WI38 (cell line): Measurements from ENCODE around the gene ANXA2.

Experiments used
- H3K4me3 ChIP-seq: 2 replicates; pipeline ENCODE4 v1.5.1; 2011; ENCODE audit warnings: low read depth, mild to moderate bottlenecking, control low read depth, low read length
- TF ChIP-seq, protein P1 (sequence below): IDR thresholded peaks from 2 replicates; pipeline ENCODE4 v1.5.1; 2012; ENCODE audit warnings: low read depth, mild to moderate bottlenecking, control low read depth, low read length

Gene ANXA2

DNA sequence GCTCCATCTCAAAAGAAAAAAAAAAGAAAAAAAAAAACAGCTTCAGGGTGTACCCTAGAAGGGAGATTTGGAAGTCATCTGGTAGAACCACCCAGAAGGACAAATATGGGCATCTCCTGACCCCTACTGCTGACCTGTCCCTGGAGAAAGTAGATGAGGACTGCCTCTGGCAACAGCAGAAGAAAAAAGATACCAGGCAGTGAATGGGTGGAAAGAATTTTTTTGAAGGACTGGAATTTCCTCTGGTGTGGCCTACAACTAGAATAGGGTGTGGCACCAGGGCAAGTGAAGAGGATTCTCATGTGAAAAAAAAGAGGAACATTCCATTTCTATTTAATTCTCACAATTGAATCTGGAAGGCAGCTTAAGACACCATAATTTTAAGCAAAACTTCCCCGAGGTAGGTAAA is 3.1 kb downstream of the ANXA2 start:
- H3K4me3 ChIP-seq, result peak overlapping the region; percentile 96
- TF ChIP-seq, protein P1, sequence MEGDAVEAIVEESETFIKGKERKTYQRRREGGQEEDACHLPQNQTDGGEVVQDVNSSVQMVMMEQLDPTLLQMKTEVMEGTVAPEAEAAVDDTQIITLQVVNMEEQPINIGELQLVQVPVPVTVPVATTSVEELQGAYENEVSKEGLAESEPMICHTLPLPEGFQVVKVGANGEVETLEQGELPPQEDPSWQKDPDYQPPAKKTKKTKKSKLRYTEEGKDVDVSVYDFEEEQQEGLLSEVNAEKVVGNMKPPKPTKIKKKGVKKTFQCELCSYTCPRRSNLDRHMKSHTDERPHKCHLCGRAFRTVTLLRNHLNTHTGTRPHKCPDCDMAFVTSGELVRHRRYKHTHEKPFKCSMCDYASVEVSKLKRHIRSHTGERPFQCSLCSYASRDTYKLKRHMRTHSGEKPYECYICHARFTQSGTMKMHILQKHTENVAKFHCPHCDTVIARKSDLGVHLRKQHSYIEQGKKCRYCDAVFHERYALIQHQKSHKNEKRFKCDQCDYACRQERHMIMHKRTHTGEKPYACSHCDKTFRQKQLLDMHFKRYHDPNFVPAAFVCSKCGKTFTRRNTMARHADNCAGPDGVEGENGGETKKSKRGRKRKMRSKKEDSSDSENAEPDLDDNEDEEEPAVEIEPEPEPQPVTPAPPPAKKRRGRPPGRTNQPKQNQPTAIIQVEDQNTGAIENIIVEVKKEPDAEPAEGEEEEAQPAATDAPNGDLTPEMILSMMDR, result no peak

DNA sequence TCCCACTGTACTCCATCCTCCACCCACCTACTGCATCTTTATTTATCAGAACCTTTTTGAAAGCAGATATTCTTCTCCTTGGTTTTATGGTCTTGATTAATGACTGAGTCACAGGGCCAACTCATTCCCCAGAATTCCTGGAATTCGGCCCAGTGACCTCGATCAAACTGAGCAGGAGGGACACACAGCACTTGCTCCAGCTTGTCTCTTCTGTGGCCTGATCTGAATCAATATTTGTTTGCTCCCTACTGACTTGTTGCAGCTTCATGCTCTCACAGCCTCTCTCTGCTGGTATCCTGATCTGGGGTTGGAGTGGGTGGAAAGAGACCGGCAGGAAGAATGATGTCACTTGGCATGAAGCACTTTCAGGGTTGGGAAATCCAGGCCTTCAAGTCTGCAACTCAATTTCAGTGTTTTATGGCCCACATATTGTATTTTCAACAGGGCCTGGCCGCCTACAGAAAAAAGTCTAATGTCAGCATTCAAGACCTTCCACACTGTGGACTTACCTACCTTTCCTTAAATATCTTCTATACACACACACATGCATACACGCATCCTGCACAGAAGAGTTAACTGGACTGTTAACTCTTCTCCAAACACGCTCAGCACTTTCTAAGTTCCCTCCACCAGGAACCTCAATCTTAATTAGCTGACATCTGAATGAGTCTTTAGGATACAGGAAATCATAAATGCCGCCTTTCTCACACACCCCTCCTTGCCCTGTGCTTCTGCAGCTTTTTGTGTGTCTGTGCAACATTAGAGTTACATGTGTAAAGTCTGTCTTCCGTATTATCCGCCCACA is 4.6 kb downstream of the ANXA2 start:
- H3K4me3 ChIP-seq, result peak overlapping the region; percentile 96
- TF ChIP-seq, protein P1, result no peak

DNA sequence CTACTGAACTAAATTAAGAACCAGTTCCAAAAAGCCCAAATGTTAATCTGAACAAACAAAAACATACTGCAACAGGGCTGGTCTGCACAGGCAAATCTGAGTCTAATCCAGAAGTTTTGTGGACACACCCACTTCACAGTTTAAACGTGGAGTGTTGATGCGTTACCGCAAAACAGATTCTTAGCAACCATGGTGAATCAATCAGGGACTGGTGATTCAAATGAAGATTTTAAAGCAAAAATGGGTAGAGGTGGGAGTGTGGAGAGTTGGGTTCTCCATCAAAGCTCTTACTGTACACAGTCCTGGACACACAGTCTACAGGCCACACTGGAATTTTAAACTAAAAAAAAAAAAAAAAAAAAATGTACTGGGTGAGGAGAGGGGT is 5.2 kb downstream of the ANXA2 start:
- peak overlapping the region; percentile 42 for H3K4me3 ChIP-seq
- TF ChIP-seq, protein P1, result no peak

DNA sequence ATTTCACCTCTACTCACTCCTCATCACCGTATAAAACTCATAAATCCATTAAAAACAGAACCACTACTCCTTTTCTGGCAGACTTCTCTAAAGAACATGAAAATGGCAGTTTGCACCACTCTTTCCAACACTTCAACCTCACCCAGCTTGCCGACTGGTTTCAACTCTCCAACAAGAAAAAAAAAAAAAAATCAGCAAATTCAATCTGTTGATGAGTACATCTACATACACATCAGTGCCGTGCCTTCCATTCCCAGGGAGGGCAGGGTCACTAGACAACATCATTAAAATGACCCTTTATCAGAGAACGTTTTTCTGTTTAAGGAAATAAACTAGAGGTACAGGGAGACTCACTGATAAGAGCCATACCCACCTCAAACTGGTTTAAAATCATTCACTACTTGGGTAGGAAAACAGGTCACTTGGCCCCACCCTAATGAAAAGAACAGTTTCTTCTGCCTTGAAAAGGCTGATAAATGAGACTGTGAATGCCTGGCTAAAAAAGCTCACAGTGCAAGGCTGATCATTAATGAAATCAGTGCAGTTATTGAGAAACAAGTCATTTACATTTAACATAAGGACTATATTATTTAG is 6.0 kb downstream of the ANXA2 start:
- TF ChIP-seq, protein P1, result no peak
- peak overlapping the region; percentile 16 for H3K4me3 ChIP-seq

DNA sequence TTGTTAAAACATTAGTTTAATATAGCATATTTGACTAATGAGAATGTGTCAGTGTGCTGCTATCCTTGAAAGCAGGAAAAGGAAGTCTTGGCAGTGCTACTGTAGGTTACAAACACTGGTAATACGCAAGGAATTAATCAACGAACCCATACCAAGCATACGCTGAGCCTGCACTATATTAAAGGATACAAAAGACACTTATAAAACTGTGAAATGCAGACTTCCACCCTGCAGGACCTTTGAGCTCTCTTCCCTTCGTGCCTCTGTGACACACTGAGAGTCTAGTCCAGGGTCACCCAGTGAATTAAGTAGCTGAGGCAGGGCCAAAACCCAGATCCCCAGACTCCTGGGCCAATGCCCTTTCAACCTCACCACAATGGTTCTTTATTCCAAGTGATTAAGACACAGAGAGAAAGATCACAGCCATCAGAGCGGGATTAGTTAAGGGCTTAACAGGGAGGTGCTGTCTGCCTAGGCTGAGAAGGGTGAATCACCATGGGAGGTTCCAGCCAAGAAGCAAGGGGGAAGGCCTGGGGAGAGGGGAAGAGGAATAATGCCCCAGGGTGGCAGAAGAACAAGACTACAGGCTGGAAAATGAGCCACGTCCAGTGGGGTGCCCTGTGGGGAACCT is 6.8 kb downstream of the ANXA2 start:
- TF ChIP-seq, protein P1, result no peak
- H3K4me3 ChIP-seq, result peak overlapping the region; percentile 16

DNA sequence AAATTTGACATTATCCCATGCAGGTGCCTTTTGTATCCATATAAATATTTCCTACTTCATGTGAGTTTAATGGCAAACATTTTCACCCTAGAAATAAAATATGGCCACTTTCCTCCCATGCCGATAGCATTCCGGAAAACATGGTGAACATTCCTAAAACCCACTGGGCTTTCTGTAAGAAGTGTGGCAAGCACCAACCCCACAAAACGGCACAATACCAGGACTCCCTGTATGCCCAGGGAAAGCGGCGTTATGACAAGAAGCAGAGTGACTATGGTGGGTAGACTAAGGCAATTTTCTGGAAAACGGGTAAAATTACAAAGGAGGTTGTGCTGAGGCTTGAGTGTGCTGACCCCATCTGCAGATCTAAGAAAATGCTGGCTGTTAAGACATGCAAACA is 7.6 kb downstream of the ANXA2 start:
- H3K4me3 ChIP-seq, result peak overlapping the region; percentile 21
- TF ChIP-seq, protein P1, result no peak
